Panc1 (cell line): Measurements from ENCODE around the gene USP28. TPM values are rescaled to one million over a fixed set of nuclear protein-coding genes. Genes with fewer than 3 reads are reported as not detected.

Experiments
- ATAC-seq: fragments of 200-7000 bp; cut with Tn5 transposase; 2 replicates; pipeline ENCODE4 v1.9.1; 2020; ENCODE audit warnings: mild to moderate bottlenecking, moderate library complexity
- BruUV-seq: library from RNA; stranded (reverse); fragments of 400-500 nt; replicated peaks from 2 replicates; lab custom pipeline; 2021; lab: Mats Ljungman, UMichigan
- CTCF ChIA-PET: fragments of 300-600 bp; sonication (Branson Sonifier 250); formaldehyde crosslinking; loops from one replicate; lab custom pipeline; 2022; ENCODE audit warnings: antibody characterized with exemption; lab: Charles Lee
- POLR2A ChIA-PET: fragments of 300-600 bp; sonication (Branson Sonifier 250); formaldehyde crosslinking; loops from one replicate; lab custom pipeline; 2022; ENCODE audit warnings: antibody characterized with exemption; lab: Charles Lee
- DNase-seq: peaks from one replicate; pipeline ENCODE4 v3.0.0-alpha.2; 2010; ENCODE audit warnings: low read depth, low spot score
- H3K27ac ChIP-seq: 2 replicates; pipeline ENCODE4 v1.5.1; 2011; ENCODE audit warnings: mild to moderate bottlenecking, low read length, inconsistent platforms
- H3K27me3 ChIP-seq: fragments of 200-500 bp; sonication (Bioruptor generic); 2 replicates; pipeline ENCODE4 v1.6.0; 2014; ENCODE audit warnings: low read length, inconsistent platforms; ENCODE audit not compliant: control insufficient read depth, insufficient read depth
- H3K36me3 ChIP-seq: fragments of 200-500 bp; sonication (Bioruptor generic); 2 replicates; pipeline ENCODE4 v1.5.1; 2014; ENCODE audit warnings: inconsistent platforms, mild to moderate bottlenecking, low read length, moderate library complexity; ENCODE audit not compliant: control insufficient read depth, insufficient read depth
- H3K4me1 ChIP-seq: 2 replicates; pipeline ENCODE4 v1.5.1; 2011; ENCODE audit warnings: inconsistent platforms, mild to moderate bottlenecking, low read length, moderate library complexity; ENCODE audit not compliant: control insufficient read depth, insufficient read depth
- H3K4me3 ChIP-seq, 2 experiments: 2 replicates each; pipeline ENCODE4 v1.5.1; 2011 to 2012; ENCODE audit warnings: low read depth in 2 of 2, low read length in 2 of 2, mild to moderate bottlenecking in 2 of 2, inconsistent platforms in 1 of 2, moderate library complexity in 1 of 2
- H3K9me3 ChIP-seq: fragments of 200-500 bp; sonication (Bioruptor generic); 2 replicates; pipeline ENCODE4 v1.5.1; 2014; ENCODE audit warnings: low read depth, mild to moderate bottlenecking, inconsistent platforms, low read length, moderate library complexity; ENCODE audit not compliant: control insufficient read depth, insufficient read depth
- CTCF ChIP-seq: fragments of 450-650 bp; IDR thresholded peaks from 2 replicates; pipeline ENCODE4 v1.5.1; 2017; ENCODE audit warnings: mild to moderate bottlenecking
- POLR2AphosphoS5 ChIP-seq: IDR thresholded peaks from 2 replicates; pipeline ENCODE4 v1.6.1; 2012; ENCODE audit warnings: mild to moderate bottlenecking, low read depth, low read length, moderate library complexity
- REST ChIP-seq, 2 experiments: IDR thresholded peaks; 2 replicates each; pipeline ENCODE4 v1.6.1; 2011 to 2012; ENCODE audit warnings: low read depth in 2 of 2, control low read depth in 1 of 2, low read length in 1 of 2, mild to moderate bottlenecking in 1 of 2, moderate library complexity in 1 of 2; ENCODE audit not compliant: insufficient read depth in 1 of 2
- SIN3A ChIP-seq: IDR thresholded peaks from 2 replicates; pipeline ENCODE4 v1.6.1; 2012; ENCODE audit warnings: low read depth, mild to moderate bottlenecking, low read length, moderate library complexity, borderline replicate concordance; ENCODE audit not compliant: insufficient read depth
- TCF7L2 ChIP-seq: IDR thresholded peaks from 2 replicates; pipeline ENCODE4 v1.6.1; 2011; ENCODE audit warnings: mild to moderate bottlenecking, low read depth, low read length, inconsistent platforms
- in situ Hi-C: cut with HindIII; loops from 2 replicates; pipeline ENCODE4 v1.10.0; 2016; ENCODE audit warnings: low sequenced_read_pairs, low pct_unique_long_range_greater_than_20kb
- intact Hi-C: fragments of 100-400 bp; cut with micrococcal nuclease; formaldehyde crosslinking; loops from one replicate; pipeline ENCODE4 v1.10.0; 2022; ENCODE audit not compliant: unreplicated experiment
- total RNA-seq: library from RNA; stranded (reverse); gene quantifications from one replicate; pipeline ENCODE4 v1.2.1, GENCODE V29; 2021; ENCODE audit not compliant: unreplicated experiment

Gene USP28
- total RNA-seq, 1 experiment from 2014 or later = 52.3 TPM

GRCh38 chr11:113871336-113871735 lies 4.0 kb downstream of the USP28 start:
- no peak for DNase-seq
- H3K27me3 ChIP-seq = no peaks in the 10 kb centered on the region
- ChIA-PET CTCF (no interaction called here), POLR2A (no interaction called here)
- BruUV-seq = no TSS peak
- no peak for ATAC-seq
- intact Hi-C loops = no loop called here
- no peak overlapping the region for H3K4me3 ChIP-seq
- peaks cover 16% of the 10 kb centered on the region for H3K4me1 ChIP-seq
- TF ChIP-seq CTCF (no peak), POLR2AphosphoS5 (no peak), REST (IDR thresholded peaks at IDR 0.05; ENCODE audit: insufficient read depth in 1 of 2, low read depth in 2 of 2, low read length in 1 of 2) (no peak), TCF7L2 (no peak), SIN3A (no peak)
- no peaks in the 10 kb centered on the region for H3K9me3 ChIP-seq
- H3K36me3 ChIP-seq = no peaks in the 10 kb centered on the region
- in situ Hi-C loops = no loop called here
- H3K27ac ChIP-seq = no peak overlapping the region

GRCh38 chr11:113867843-113868503 lies 7.4 kb downstream of the USP28 start:
- H3K27ac ChIP-seq = no peak overlapping the region
- no peaks in the 10 kb centered on the region for H3K36me3 ChIP-seq
- H3K4me1 ChIP-seq = peaks cover 3% of the 10 kb centered on the region
- TF ChIP-seq SIN3A = no peak
- TF ChIP-seq REST (IDR thresholded peaks at IDR 0.05; ENCODE audit: insufficient read depth in 1 of 2, low read depth in 2 of 2, low read length in 1 of 2) = no peak
- no peak overlapping the region for H3K4me3 ChIP-seq
- BruUV-seq = no TSS peak
- intact Hi-C loops (no loop called here), in situ Hi-C loops (no loop called here)
- ChIA-PET POLR2A (no interaction called here), CTCF (no interaction called here)
- no peaks in the 10 kb centered on the region for H3K27me3 ChIP-seq
- ATAC-seq (no peak), DNase-seq (no peak)
- H3K9me3 ChIP-seq = no peaks in the 10 kb centered on the region
